ENCODE data around the gene ARHGAP42.

- TF ChIP-seq CTCF (IDR thresholded peaks at IDR 0.05) (no peak), POLR2A (IDR thresholded peaks at IDR 0.05) (no peak)
These were observed 103.0 kb downstream of the ARHGAP42 start for GRCh38 chr11:100790073-100790472.
